WERI-Rb-1 (cell line): ENCODE results near the gene SLC22A6.

Experiments
- DNase-seq: peaks from one replicate; pipeline ENCODE4 v3.0.0-alpha.2; 2020
- H3K27ac ChIP-seq: fragments of 250-450 bp; sonication (Bioruptor Pico); 2 replicates; pipeline ENCODE4 v1.5.1; 2020; ENCODE audit warnings: mild to moderate bottlenecking, moderate library complexity
- H3K27me3 ChIP-seq: fragments of 250-450 bp; sonication (Bioruptor Pico); 2 replicates; pipeline ENCODE4 v1.5.1; 2021; ENCODE audit warnings: mild to moderate bottlenecking, low read depth, moderate library complexity; ENCODE audit not compliant: insufficient read depth, severe bottlenecking
- H3K36me3 ChIP-seq: fragments of 250-450 bp; sonication (Bioruptor Pico); 2 replicates; pipeline ENCODE4 v1.5.1; 2020; ENCODE audit warnings: mild to moderate bottlenecking, moderate library complexity
- H3K4me3 ChIP-seq: 2 replicates; pipeline ENCODE4 v1.5.1; 2011; ENCODE audit warnings: low read depth, mild to moderate bottlenecking, control low read depth, low read length
- H3K9me3 ChIP-seq: fragments of 250-450 bp; sonication (Bioruptor Pico); 2 replicates; pipeline ENCODE4 v1.5.1; 2021; ENCODE audit warnings: mild to moderate bottlenecking, moderate library complexity; ENCODE audit not compliant: severe bottlenecking
- CTCF ChIP-seq: IDR thresholded peaks from 2 replicates; pipeline ENCODE4 v1.5.1; 2011; ENCODE audit warnings: low read depth, mild to moderate bottlenecking, control low read depth, inconsistent platforms, low read length

The SLC22A6 gene

GRCh38 chr11:62965574-62965973, 19.2 kb downstream of the SLC22A6 start:
- DNase-seq = no peak
- no peak for TF ChIP-seq CTCF
- H3K4me3 ChIP-seq = no peak overlapping the region
- H3K27ac ChIP-seq = no peak overlapping the region
- H3K36me3 ChIP-seq = no peaks in the 10 kb centered on the region
- peaks cover 2% of the 10 kb centered on the region for H3K9me3 ChIP-seq
- no peaks in the 10 kb centered on the region for H3K27me3 ChIP-seq

GRCh38 chr11:62962391-62962790, 22.4 kb downstream of the SLC22A6 start:
- peaks cover 2% of the 10 kb centered on the region for H3K9me3 ChIP-seq
- no peak overlapping the region for H3K27ac ChIP-seq
- DNase-seq = no peak
- no peak for TF ChIP-seq CTCF
- no peaks in the 10 kb centered on the region for H3K36me3 ChIP-seq
- H3K27me3 ChIP-seq = no peaks in the 10 kb centered on the region
- no peak overlapping the region for H3K4me3 ChIP-seq

DNA sequence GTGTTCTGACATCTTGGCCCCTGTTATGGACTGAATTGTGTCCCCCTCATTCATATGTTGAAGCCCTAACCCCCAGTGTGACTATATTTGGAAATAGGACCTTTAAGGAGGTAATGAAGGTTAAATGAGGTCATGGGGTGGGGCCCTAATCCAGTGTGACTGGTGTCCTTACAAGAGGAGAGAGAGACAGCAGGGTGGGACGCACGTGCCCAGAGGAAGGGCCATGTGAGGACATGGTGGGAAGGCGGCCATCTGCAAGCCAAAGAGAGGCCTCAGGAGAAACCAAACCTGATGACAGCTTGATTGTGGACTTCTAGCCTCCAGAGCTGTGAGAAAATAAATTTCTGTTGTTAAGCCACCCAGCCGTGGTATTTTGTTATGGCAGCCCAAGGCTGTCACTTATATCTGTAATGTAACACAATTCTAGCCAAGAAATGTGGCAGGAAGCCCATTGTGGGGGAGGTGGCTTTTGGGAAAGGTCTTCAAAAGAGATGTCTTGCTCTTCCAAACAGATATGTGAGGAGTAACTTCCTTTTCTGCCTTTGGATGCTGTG, 23.7 kb downstream of the SLC22A6 start:
- no peaks in the 10 kb centered on the region for H3K27me3 ChIP-seq
- H3K4me3 ChIP-seq = no peak overlapping the region
- no peak for DNase-seq
- no peak overlapping the region for H3K27ac ChIP-seq
- H3K36me3 ChIP-seq = no peaks in the 10 kb centered on the region
- H3K9me3 ChIP-seq = no peaks in the 10 kb centered on the region
- no peak for TF ChIP-seq CTCF

- no peak for TF ChIP-seq CTCF
- DNase-seq = no peak
- Histone ChIP-seq H3K36me3 (no peaks in the 10 kb centered on the region), H3K9me3 (no peaks in the 10 kb centered on the region), H3K27ac (no peak overlapping the region), H3K4me3 (no peak overlapping the region), H3K27me3 (no peaks in the 10 kb centered on the region)
These were observed 25.3 kb downstream of the SLC22A6 start for GRCh38 chr11:62959422-62959980.

GRCh38 chr11:62958547-62959421, 26.0 kb downstream of the SLC22A6 start:
- no peak overlapping the region for H3K27ac ChIP-seq
- H3K9me3 ChIP-seq = no peaks in the 10 kb centered on the region
- no peak for DNase-seq
- H3K36me3 ChIP-seq = no peaks in the 10 kb centered on the region
- H3K27me3 ChIP-seq = no peaks in the 10 kb centered on the region
- H3K4me3 ChIP-seq = no peak overlapping the region
- TF ChIP-seq CTCF = no peak
